ENCODE measurements around the gene EHMT2.
A peak's percentile ranks its signal among the peaks of the same experiment; 100 is the strongest.
"Not testable (repeated sequence)": the region's sequence is repeated elsewhere in the genome, so short reads cannot be mapped to it uniquely, and the experiment has no call there.

Gene EHMT2

GRCh38 chr6:31844507-31844906 is 53.0 kb downstream of the EHMT2 start:
- no peak for DNase-seq (ENCODE audit: low spot score in 2 of 2)
- in situ Hi-C loops (cut with MboI; ENCODE audit: low sequenced_read_pairs), result no loop called here
- H3K4me1 ChIP-seq, result no peaks in the 10 kb centered on the region

GRCh38 chr6:31842053-31842452 is 55.4 kb downstream of the EHMT2 start:
- Histone ChIP-seq H3K4me1 (peaks cover 9% of the 10 kb centered on the region), H3K4me3 (no peak overlapping the region), H3K36me3 (replicated peaks) (peaks cover 46% of the 10 kb centered on the region), H3K9me3 (no peaks in the 10 kb centered on the region), H3K27me3 (ENCODE audit: low read depth) (no peaks in the 10 kb centered on the region)
- no peak for DNase-seq (ENCODE audit: low spot score in 2 of 2)
- in situ Hi-C loops (cut with MboI; ENCODE audit: low sequenced_read_pairs), result no loop called here

More at GRCh38 chr6:31844507-31844906, 53.0 kb downstream of the EHMT2 start:
- no peaks in the 10 kb centered on the region for H3K9me3 ChIP-seq
- peaks cover 22% of the 10 kb centered on the region for H3K36me3 ChIP-seq (replicated peaks)
- no peaks in the 10 kb centered on the region for H3K27me3 ChIP-seq (ENCODE audit: low read depth)
- no peak overlapping the region for H3K4me3 ChIP-seq

- H3K36me3 ChIP-seq (replicated peaks), result peaks cover 69% of the 10 kb centered on the region
- H3K4me3 ChIP-seq; in situ Hi-C loops (cut with MboI; ENCODE audit: low sequenced_read_pairs): not testable (repeated sequence)
Measured at GRCh38 chr6:31839779-31840126, 57.7 kb downstream of the EHMT2 start.

GRCh38 chr6:31838968-31839367 is 58.5 kb downstream of the EHMT2 start:
- in situ Hi-C loops (cut with MboI; ENCODE audit: low sequenced_read_pairs), result no loop called here
- DNase-seq (ENCODE audit: low spot score in 2 of 2), result no peak
- H3K9me3 ChIP-seq, result no peaks in the 10 kb centered on the region
- no peaks in the 10 kb centered on the region for H3K27me3 ChIP-seq (ENCODE audit: low read depth)
- peaks cover 12% of the 10 kb centered on the region for H3K4me1 ChIP-seq
- H3K36me3 ChIP-seq (replicated peaks), result peaks cover 70% of the 10 kb centered on the region
- no peak overlapping the region for H3K4me3 ChIP-seq

More at GRCh38 chr6:31839779-31840126, 57.7 kb downstream of the EHMT2 start:
- not testable (repeated sequence) for DNase-seq (ENCODE audit: low spot score in 2 of 2); H3K9me3 ChIP-seq; H3K4me1 ChIP-seq; H3K27me3 ChIP-seq (ENCODE audit: low read depth)

- H3K27me3 ChIP-seq (ENCODE audit: low read depth); H3K9me3 ChIP-seq; DNase-seq (ENCODE audit: low spot score in 2 of 2); in situ Hi-C loops (cut with MboI; ENCODE audit: low sequenced_read_pairs): not testable (repeated sequence)
- H3K4me3 ChIP-seq, result peak overlapping the region; percentile 100
- peaks cover 15% of the 10 kb centered on the region for H3K4me1 ChIP-seq
- peaks cover 70% of the 10 kb centered on the region for H3K36me3 ChIP-seq (replicated peaks)
Measured at GRCh38 chr6:31838114-31838553, 59.4 kb downstream of the EHMT2 start.

- H3K36me3 ChIP-seq (replicated peaks), result peaks cover 70% of the 10 kb centered on the region
- peaks cover 15% of the 10 kb centered on the region for H3K4me1 ChIP-seq
- no peaks in the 10 kb centered on the region for H3K27me3 ChIP-seq (ENCODE audit: low read depth)
- H3K4me3 ChIP-seq, result peak overlapping the region; percentile 100
- H3K9me3 ChIP-seq, result no peaks in the 10 kb centered on the region
- peak in 1 of 2 experiments; percentile 24 for DNase-seq (ENCODE audit: low spot score in 2 of 2)
- in situ Hi-C loops (cut with MboI; ENCODE audit: low sequenced_read_pairs), result no loop called here
Measured at GRCh38 chr6:31837369-31838113, 60.0 kb downstream of the EHMT2 start.

GRCh38 chr6:31836474-31837368 is 60.8 kb downstream of the EHMT2 start:
- peaks cover 17% of the 10 kb centered on the region for H3K4me1 ChIP-seq
- peaks cover 70% of the 10 kb centered on the region for H3K36me3 ChIP-seq (replicated peaks)
- H3K27me3 ChIP-seq (ENCODE audit: low read depth), result no peaks in the 10 kb centered on the region
- DNase-seq (ENCODE audit: low spot score in 2 of 2), result peak in 1 of 2 experiments; percentile 18
- H3K4me3 ChIP-seq, result peak overlapping the region; percentile 100
- in situ Hi-C loops (cut with MboI; ENCODE audit: low sequenced_read_pairs), result no loop called here
- H3K9me3 ChIP-seq, result no peaks in the 10 kb centered on the region

- H3K4me3 ChIP-seq, result peak overlapping the region; percentile 100
- no peaks in the 10 kb centered on the region for H3K27me3 ChIP-seq (ENCODE audit: low read depth)
- peaks cover 64% of the 10 kb centered on the region for H3K36me3 ChIP-seq (replicated peaks)
- no peak for DNase-seq (ENCODE audit: low spot score in 2 of 2)
- H3K4me1 ChIP-seq, result peaks cover 21% of the 10 kb centered on the region
- H3K9me3 ChIP-seq, result no peaks in the 10 kb centered on the region
- in situ Hi-C loops (cut with MboI; ENCODE audit: low sequenced_read_pairs), result no loop called here
Measured at GRCh38 chr6:31836047-31836473, 61.4 kb downstream of the EHMT2 start.

GRCh38 chr6:31834367-31835250 is 62.9 kb downstream of the EHMT2 start:
- H3K27me3 ChIP-seq (ENCODE audit: low read depth), result no peaks in the 10 kb centered on the region
- peak overlapping the region; percentile 100 for H3K4me3 ChIP-seq
- H3K4me1 ChIP-seq, result peaks cover 21% of the 10 kb centered on the region
- H3K9me3 ChIP-seq, result no peaks in the 10 kb centered on the region
- peak; percentile 93 to 95 for DNase-seq (ENCODE audit: low spot score in 2 of 2)
- in situ Hi-C loops (cut with MboI; ENCODE audit: low sequenced_read_pairs), result loop anchor here (5.0 kb wide), 2 partner anchors 97 to 292 kb away; partner anchors contain the start of genes CLIC1 and DDX39B
- peaks cover 52% of the 10 kb centered on the region for H3K36me3 ChIP-seq (replicated peaks)

GRCh38 chr6:31831350-31832215 is 65.9 kb downstream of the EHMT2 start:
- in situ Hi-C loops (cut with MboI; ENCODE audit: low sequenced_read_pairs), result loop anchor here (5.0 kb wide), 2 partner anchors 94 to 289 kb away; partner anchors contain the start of genes CLIC1 and DDX39B
- no peaks in the 10 kb centered on the region for H3K27me3 ChIP-seq (ENCODE audit: low read depth)
- no peak for DNase-seq (ENCODE audit: low spot score in 2 of 2)
- H3K4me1 ChIP-seq, result peaks cover 17% of the 10 kb centered on the region
- H3K9me3 ChIP-seq, result no peaks in the 10 kb centered on the region
- H3K36me3 ChIP-seq (replicated peaks), result peaks cover 22% of the 10 kb centered on the region
- H3K4me3 ChIP-seq, result peak overlapping the region; percentile 51

GRCh38 chr6:31830886-31831335 is 66.6 kb downstream of the EHMT2 start:
- in situ Hi-C loops (cut with MboI; ENCODE audit: low sequenced_read_pairs), result loop anchor here (5.0 kb wide), 2 partner anchors 94 to 289 kb away; partner anchors contain the start of genes CLIC1 and DDX39B
- Histone ChIP-seq H3K36me3 (replicated peaks) (peaks cover 15% of the 10 kb centered on the region), H3K27me3 (ENCODE audit: low read depth) (no peaks in the 10 kb centered on the region), H3K9me3 (no peaks in the 10 kb centered on the region), H3K4me1 (peaks cover 24% of the 10 kb centered on the region), H3K4me3 (peak overlapping the region; percentile 51)
- DNase-seq (ENCODE audit: low spot score in 2 of 2), result no peak
